HG02610 (cell line): ENCODE results near the gene SOAT2.
"Not testable (repeated sequence)": the region's sequence is repeated elsewhere in the genome, so short reads cannot be mapped to it uniquely, and the experiment has no call there.

ENCODE experiments used
- ATAC-seq: cut with Tn5 transposase; IDR thresholded peaks from one replicate; pipeline ENCODE4 v1.9.1; 2021; ENCODE audit warnings: mild to moderate bottlenecking, moderate library complexity; ENCODE audit not compliant: unreplicated experiment

The SOAT2 gene

GRCh38 chr12:53131844-53132243 lies 28.6 kb downstream of the SOAT2 start:
- no peak for ATAC-seq

GRCh38 chr12:53133722-53134121 lies 30.4 kb downstream of the SOAT2 start:
- ATAC-seq = no peak

GRCh38 chr12:53143355-53143754 lies 40.1 kb downstream of the SOAT2 start:
- no peak for ATAC-seq

GRCh38 chr12:53145383-53146260 lies 42.3 kb downstream of the SOAT2 start:
- no peak for ATAC-seq

GRCh38 chr12:53147181-53147580 lies 43.9 kb downstream of the SOAT2 start:
- no peak for ATAC-seq

- ATAC-seq = no peak
Measured at GRCh38 chr12:53147653-53148052, 44.4 kb downstream of the SOAT2 start.

- no peak for ATAC-seq
Measured at GRCh38 chr12:53151039-53151438, 47.8 kb downstream of the SOAT2 start.

GRCh38 chr12:53152390-53152789 lies 49.1 kb downstream of the SOAT2 start:
- ATAC-seq = no peak

GRCh38 chr12:53159195-53159839 lies 56.0 kb downstream of the SOAT2 start:
- peak; percentile 69 for ATAC-seq

GRCh38 chr12:53160000-53160399 lies 56.7 kb downstream of the SOAT2 start:
- ATAC-seq = no peak

GRCh38 chr12:53160673-53161072 lies 57.4 kb downstream of the SOAT2 start:
- ATAC-seq = no peak

GRCh38 chr12:53161119-53161911 lies 58.0 kb downstream of the SOAT2 start:
- ATAC-seq = no peak

- not testable (repeated sequence) for ATAC-seq
Measured at GRCh38 chr12:53163008-53163407, 59.7 kb downstream of the SOAT2 start.

GRCh38 chr12:53166837-53167236 lies 63.6 kb downstream of the SOAT2 start:
- no peak for ATAC-seq

- ATAC-seq = no peak
Measured at GRCh38 chr12:53169644-53170043, 66.4 kb downstream of the SOAT2 start.

GRCh38 chr12:53170215-53170614 lies 66.9 kb downstream of the SOAT2 start:
- ATAC-seq = no peak

GRCh38 chr12:53170876-53171724 lies 67.8 kb downstream of the SOAT2 start:
- no peak for ATAC-seq

GRCh38 chr12:53171725-53172329 lies 68.5 kb downstream of the SOAT2 start:
- ATAC-seq = no peak

GRCh38 chr12:53172352-53172751 lies 69.1 kb downstream of the SOAT2 start:
- no peak for ATAC-seq

GRCh38 chr12:53173085-53173715 lies 69.9 kb downstream of the SOAT2 start:
- no peak for ATAC-seq
